GM21825 (cell line): Measurements from ENCODE around the gene ENPP5.
A peak's percentile ranks its signal among the peaks of the same experiment; 100 is the strongest.

Source experiments
- ATAC-seq: cut with Tn5 transposase; IDR thresholded peaks from one replicate; pipeline ENCODE4 v1.9.1; 2021; ENCODE audit warnings: mild to moderate bottlenecking, moderate library complexity; ENCODE audit not compliant: unreplicated experiment

The ENPP5 gene, protein sequence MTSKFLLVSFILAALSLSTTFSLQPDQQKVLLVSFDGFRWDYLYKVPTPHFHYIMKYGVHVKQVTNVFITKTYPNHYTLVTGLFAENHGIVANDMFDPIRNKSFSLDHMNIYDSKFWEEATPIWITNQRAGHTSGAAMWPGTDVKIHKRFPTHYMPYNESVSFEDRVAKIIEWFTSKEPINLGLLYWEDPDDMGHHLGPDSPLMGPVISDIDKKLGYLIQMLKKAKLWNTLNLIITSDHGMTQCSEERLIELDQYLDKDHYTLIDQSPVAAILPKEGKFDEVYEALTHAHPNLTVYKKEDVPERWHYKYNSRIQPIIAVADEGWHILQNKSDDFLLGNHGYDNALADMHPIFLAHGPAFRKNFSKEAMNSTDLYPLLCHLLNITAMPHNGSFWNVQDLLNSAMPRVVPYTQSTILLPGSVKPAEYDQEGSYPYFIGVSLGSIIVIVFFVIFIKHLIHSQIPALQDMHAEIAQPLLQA

DNA sequence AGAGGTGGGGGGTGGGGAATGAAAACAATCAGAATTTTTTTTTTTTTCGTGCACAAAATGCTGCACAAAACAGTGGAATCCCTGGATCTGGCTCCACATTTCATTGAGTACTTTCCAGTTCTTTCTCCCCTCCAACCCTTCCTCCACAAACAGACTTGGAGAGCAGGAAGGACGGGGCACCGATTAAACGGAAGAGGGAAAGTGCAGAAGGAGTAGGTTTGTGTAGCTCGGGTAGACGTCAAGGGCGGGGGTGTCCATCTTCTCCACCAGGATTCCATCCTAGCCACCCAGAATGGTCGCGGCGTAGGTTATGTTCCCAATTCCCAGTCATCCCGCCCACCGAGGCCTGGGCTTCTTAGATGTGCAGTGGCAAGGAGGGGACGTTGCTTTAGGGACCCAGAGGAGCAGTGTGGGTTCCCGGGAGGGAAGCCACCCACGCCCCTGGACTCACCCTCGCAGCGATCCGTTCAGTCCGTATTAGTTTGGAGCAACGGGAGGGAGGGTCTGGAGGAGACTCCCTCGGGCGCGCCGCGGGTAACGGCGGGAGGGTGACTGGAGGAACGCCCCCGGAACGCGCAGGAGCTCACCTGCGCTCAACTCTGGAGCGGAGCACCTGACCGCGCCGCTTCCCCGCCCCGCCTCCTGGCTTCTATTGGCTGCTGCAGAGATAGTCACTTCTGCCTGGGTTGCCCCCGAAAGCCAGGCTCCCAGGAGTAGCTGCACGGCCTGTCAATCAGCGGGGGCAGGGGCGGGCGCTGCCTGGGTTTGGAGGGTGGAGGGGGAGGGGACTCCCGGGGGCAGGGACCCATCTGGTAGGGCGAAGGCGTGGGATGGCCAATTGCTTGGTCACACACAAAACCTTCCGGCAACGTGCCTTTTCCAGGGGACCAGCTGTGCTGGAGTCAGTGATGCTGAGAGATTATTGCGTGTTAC is at the start of gene ENPP5:
TSS of gene ENPP5 (minus strand) at position 624 of the 933 bp plus-strand sequence. CDS start 2,718 bp downstream, outside the sequence.
- ATAC-seq: peak; percentile 95

DNA sequence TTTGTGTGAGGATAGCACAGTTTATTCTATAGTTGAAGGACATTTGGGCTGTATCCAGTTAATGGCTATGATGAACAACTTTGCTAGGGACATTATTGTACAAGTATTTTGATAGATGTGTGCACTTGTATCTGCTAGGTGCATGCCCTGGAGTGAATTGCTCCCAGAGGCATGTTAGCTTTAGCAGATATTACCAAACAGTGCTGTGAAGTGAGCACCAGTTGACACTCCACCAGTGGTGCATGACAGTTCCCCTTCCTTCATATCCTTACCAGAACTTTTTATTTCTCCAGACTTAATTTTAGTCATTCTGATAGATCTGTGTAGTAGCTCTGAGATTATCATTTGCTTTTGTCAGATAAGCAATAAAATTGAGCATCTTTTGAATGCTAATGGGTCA is 48.9 kb upstream of the ENPP5 start:
- ATAC-seq: no peak

DNA sequence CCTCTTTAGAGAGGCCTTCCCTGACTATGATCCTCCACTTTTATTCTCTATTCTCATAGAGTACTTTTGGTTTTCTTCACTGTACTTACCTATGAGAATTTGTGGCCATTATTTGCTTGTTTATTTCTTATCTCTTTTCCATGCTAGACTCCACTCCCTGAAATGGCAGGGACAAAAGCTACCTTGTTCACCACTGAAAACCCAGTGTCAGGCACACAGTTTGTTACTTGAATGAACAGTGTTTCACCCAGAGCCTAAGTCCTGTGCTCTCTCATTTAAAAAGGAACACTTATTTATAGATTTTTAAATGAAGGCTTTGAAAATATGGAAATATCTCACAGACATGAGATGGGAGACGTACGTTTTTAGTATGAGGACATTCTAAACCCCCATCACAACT is 47.7 kb upstream of the ENPP5 start:
- ATAC-seq: no peak

- ATAC-seq: peak; percentile 47
Observed at GRCh38 chr6:46217671-46218131, 46.9 kb upstream of the ENPP5 start.

- no peak for ATAC-seq
Observed at GRCh38 chr6:46216879-46217278, 46.1 kb upstream of the ENPP5 start.

DNA sequence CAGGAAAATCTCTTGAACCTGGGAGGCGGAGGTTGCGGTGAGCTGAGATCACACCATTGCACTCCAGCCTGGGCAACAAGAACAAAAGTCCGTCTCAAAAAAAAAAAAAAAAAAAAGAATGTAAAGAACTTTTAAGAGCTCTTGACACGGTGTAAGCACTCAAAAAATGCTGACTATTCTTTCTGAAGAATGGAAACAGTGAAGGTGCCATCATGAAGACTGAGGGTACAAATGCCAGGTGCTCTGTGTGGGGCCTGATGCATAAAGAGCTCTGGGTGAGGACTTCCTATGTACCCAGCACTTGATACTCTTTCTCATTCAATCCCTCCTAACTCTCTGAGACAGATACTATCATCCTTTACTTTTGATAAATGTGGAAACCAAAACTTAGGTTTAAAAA is 45.0 kb upstream of the ENPP5 start:
- ATAC-seq: no peak

GRCh38 chr6:46215213-46215612 is 44.4 kb upstream of the ENPP5 start:
- no peak for ATAC-seq

GRCh38 chr6:46211917-46212316 is 41.1 kb upstream of the ENPP5 start:
- ATAC-seq: no peak

DNA sequence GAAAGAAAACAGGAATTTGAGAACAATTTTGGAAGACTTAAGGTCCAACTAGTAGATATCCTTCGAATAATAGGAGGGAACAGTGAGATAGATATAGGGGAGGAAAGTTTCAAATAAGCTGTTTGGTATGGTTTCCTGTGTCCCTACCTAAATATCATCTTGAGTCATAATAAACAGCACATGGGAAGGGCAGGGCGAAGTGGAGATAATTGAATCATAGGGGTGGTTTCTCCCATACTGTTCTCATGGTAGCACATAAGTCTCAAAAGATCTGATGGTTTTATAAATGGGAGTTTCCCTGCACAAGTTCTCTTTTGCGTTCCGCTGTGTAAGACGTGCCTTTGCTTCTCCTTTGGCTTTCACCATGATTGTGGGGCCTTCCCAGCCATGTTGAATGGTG is 39.5 kb upstream of the ENPP5 start:
- ATAC-seq: no peak

GRCh38 chr6:46208303-46208702 is 37.5 kb upstream of the ENPP5 start:
- ATAC-seq: no peak

DNA sequence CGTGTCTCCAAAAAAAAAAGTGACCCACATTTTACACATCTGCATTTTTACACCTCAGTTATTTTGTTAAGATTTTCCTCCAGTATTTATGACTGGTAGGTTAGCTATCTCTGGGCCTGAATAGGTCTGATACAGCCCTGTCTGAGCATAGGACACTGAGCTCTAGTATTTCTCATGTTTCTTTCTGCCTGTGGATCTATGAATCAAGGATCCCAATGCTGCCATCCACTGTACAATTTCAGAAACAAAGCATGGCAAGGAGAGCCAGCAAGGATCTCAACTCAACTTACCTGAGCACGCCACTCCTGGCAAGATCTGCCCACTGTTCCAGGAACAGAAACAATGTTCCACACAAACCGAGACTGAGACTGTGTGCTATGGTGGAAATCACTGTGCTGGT is 36.4 kb upstream of the ENPP5 start:
- no peak for ATAC-seq

GRCh38 chr6:46204880-46205650 is 34.3 kb upstream of the ENPP5 start:
- ATAC-seq: no peak

DNA sequence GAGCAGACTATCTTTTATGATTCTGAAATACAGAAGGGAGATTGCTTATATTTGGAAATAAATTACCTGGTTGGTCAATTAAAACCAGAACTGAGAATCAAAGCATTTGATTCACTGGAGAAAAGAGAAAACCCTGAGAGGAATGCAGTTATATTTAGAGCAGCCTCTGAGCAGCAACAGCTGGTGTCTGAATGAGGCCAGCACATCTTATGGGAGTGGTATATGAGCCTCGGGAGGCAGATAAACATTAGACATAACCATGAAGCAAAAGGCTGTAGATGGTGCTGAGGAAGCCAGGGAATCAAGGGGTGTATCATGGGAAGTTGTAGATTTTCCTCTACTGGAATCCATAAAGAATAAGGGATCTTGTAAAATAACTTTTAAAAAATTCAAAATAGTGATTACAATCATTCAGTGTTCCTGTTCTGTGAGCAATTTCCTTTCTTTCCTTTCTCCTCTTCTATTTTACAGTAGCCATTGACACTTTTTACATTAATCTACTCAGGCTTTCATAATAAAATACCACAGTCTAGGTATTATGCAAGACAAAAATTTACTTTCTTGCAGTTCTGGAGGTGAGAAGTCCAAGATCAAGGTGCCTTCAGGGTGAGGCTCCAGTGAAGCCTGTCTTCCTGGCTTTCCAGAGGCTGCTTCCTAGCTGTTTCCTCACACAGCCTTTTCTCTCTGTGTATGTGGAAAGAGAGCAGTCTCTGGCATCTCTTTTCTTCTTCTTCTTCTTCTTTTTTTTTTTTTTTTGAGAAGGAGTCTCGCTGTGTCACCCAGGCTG is 32.8 kb upstream of the ENPP5 start:
- no peak for ATAC-seq

DNA sequence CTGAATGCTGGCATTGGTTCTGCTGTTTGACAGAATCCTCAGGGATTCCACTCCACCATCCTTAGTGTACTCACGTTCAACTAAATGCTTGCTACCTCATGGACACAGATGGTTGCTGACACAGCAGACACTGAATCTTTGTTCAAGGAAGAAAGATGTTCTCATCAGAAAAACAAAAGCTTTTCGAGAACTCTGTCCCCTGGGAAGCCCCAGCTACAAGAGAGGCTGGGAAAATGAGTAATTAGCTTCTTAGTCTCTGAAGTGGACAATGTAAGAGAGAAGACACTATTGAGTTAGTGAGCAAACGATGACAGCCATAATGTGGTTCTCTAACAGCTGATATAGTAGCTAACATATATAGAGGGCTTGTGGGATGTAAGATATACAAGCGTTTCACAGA is 30.9 kb upstream of the ENPP5 start:
- no peak for ATAC-seq

DNA sequence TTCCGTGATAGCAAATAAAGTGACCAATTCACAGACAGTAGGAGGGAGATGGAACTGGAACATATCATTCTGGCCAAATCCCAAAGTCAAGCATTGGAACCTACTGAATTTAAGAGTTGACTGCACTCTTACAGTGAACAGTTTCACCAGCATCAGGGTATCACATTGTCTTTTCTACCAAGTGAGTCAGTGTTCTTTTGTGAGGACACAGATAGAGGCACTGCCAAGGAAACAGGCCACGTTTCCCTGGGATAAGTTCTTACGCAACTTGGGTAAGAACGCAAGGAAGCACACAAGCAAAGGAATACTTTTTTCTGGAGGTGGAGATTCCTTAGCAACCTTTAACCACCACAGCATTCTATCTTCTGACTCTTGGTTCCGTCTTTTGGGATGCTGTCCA is 28.6 kb upstream of the ENPP5 start:
- no peak for ATAC-seq

DNA sequence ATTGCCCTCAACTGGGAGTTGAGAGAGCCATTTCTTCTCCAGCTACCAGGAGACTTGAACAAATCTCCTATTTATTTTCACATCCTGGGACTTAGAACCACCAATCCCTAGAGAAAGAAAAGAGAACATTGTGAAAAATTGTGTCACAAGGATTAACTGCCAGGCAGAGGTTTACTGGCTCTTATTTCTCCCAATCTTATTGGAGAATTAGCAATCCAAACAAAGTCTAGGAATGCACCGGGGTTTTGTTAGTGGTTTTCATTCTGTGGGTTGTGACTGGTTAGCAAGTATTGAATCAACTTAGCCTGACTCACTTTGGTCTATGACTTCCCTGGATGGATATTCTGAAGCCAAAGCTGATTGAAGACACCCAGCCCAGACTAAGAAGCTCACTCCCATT is 21.2 kb upstream of the ENPP5 start:
- ATAC-seq: no peak

GRCh38 chr6:46190889-46191288 is 20.1 kb upstream of the ENPP5 start:
- ATAC-seq: no peak

DNA sequence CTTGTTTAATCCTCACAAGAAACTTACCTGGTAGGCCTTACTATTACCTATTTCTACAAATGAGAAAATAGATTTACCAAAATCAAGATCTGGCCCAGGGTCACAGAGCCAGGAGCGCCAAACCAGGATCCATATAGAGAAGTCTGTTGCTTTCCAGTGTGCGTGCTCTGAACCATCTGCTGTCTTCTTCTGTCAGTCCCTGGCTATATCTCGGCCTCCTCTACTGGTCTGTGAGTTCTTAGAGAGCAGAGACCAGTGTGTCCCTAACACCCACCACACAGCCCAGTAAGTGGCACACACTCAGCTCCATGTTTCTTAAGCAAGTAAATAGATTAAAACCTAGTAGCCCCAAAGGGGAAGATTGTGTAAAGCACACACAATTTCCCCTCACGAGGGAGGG is 18.9 kb upstream of the ENPP5 start:
- no peak for ATAC-seq

DNA sequence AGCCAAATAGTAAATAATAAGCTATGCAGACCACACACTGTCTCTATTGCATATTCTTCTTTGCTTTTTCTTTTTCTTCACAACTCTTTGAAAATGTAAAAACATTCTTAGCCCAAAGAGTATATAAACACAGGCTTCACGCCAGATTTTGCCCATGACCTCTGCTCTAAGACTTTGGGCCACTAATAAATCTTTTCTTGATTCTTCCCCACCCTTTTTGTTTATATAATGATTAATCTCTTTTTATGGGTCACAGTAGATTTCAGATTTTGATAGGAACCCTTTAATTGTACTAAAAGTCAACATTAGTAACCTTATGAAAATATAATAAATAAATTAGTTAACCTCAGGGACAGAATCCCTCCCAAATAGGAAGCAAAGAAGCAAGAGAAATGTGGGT is 15.8 kb upstream of the ENPP5 start:
- ATAC-seq: no peak

DNA sequence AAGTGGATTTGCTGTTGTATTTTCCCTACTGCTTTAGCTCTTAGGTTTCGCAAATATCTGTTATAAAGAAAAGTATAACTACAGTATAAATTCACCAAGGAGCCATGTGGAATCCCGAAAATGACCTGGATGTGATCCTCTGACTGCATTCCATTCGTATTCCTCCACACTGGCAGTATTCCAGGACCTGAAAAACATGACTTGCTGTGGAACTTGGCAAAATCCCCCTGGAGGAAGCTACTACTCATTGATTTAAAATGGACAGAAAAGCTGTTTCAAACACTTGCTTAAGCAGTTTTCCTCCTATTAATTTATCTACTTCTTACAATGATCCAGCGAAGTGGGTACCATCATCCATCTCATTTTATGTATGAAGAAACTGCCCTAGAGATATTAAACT is 13.3 kb upstream of the ENPP5 start:
- ATAC-seq: no peak
